ENCODE data around the gene ANO7. TPM values are rescaled to one million over a fixed set of nuclear protein-coding genes. Genes with fewer than 3 reads are reported as not detected.
A peak's percentile ranks its signal among the peaks of the same experiment; 100 is the strongest.

Gene ANO7
- total RNA-seq, 2 experiments from 2014 or later: 0.29 to 0.31 TPM

- peak within 1 kb of the TSS; percentile 96 for H3K4me3 Mint-ChIP-seq
- ChIA-PET CTCF (interaction anchor here (0.8 to 4.4 kb wide), 8 partner anchors 18 to 710 kb away, joined by 3 to 30 read pairs (median 3); partner anchors contain the start of gene MTERF4), POLR2A (interaction anchor here (0.6 to 5.1 kb wide), 10 partner anchors 10 to 141 kb away, joined by 3 to 37 read pairs (median 4); partner anchors contain the start of gene MTERF4)
- peak within 1 kb of the TSS; percentile 91 for H3K27ac Mint-ChIP-seq
- no peaks in the 10 kb centered on the region for H3K9me3 Mint-ChIP-seq (ENCODE audit: insufficient read depth)
- H3K36me3 Mint-ChIP-seq (ENCODE audit: low read depth): peaks cover 14% of the 10 kb centered on the region
- ATAC-seq: peak; percentile 83
- H3K27me3 Mint-ChIP-seq (ENCODE audit: low read depth): no peaks in the 10 kb centered on the region
- H3K4me1 Mint-ChIP-seq (ENCODE audit: low read depth): peaks cover 36% of the 10 kb centered on the region
- DNase-seq: peak; percentile 96
Observed at GRCh38 chr2:241149925-241150659, 38.4 kb upstream of the ANO7 start, which contains the start of gene PPP1R7. Gene PPP1R7 (plus strand): TSS chr2:241150467. CDS start chr2:241150496, 29 bp downstream.

GRCh38 chr2:241150660-241151530 is 37.6 kb upstream of the ANO7 start:
- Mint-ChIP-seq H3K27me3 (ENCODE audit: low read depth) (no peaks in the 10 kb centered on the region), H3K9me3 (ENCODE audit: insufficient read depth) (no peaks in the 10 kb centered on the region), H3K4me1 (ENCODE audit: low read depth) (peaks cover 36% of the 10 kb centered on the region), H3K27ac (peak overlapping the region; percentile 91), H3K4me3 (peak overlapping the region; percentile 96), H3K36me3 (ENCODE audit: low read depth) (peaks cover 16% of the 10 kb centered on the region)
- ATAC-seq: no peak
- no peak for DNase-seq
- ChIA-PET CTCF (interaction anchor here (0.7 to 4.4 kb wide), 6 partner anchors 12 to 73 kb away, joined by 3 to 30 read pairs (median 3); partner anchors contain the start of gene MTERF4), POLR2A (interaction anchor here (0.6 to 5.1 kb wide), 7 partner anchors 11 to 49 kb away, joined by 3 to 37 read pairs (median 5); partner anchors contain the start of gene MTERF4)

DNA sequence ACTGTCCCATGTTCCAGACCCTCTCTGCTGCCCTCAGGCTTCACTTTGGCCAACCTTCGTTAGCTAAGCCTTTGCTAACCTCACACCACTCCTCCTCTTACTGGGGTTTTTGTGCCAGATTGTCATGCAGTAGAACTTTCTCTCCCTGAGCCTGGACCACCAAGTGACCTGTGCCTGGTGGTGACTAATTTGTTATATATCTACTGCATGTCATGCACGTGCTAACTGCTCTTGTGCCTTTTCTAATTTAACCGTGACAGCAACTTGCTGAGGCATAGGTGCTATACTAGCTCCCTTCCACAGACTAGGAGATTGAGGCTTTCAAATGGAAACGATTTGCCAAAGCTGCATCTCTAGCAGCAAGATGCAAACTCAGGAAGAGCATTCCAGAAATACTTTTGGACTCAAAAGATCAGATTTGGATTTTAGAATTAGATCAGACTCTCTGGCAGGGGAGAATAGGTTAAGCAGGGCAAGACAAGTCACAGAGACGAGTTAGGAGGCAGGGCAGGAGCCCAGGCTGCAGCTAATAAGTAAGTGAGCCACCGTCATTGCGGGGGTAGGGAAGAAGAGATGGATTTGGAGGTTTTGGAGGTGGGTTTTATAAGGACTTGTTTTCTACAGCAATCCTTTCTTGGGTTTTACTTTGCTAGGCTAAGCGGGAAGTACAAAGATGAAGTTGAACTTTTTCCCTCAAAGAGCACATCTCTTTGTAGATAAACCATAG is 36.4 kb upstream of the ANO7 start:
- Mint-ChIP-seq H3K27ac (no peak overlapping the region), H3K27me3 (ENCODE audit: low read depth) (no peaks in the 10 kb centered on the region), H3K36me3 (ENCODE audit: low read depth) (peaks cover 19% of the 10 kb centered on the region), H3K4me3 (peak overlapping the region; percentile 96), H3K9me3 (ENCODE audit: insufficient read depth) (no peaks in the 10 kb centered on the region), H3K4me1 (ENCODE audit: low read depth) (peaks cover 36% of the 10 kb centered on the region)
- no peak for ATAC-seq
- CTCF ChIA-PET: interaction anchor here (2.2 to 4.4 kb wide), 2 partner anchors 50 to 74 kb away, joined by 8 to 30 read pairs; partner anchors contain the start of gene MTERF4
- DNase-seq: no peak
- POLR2A ChIA-PET: interaction anchor here (0.6 kb wide), 1 partner anchor 54 kb away, joined by 3 read pairs; no protein-coding TSS in a partner anchor

GRCh38 chr2:241153616-241154015 is 34.9 kb upstream of the ANO7 start:
- Mint-ChIP-seq H3K27ac (no peak overlapping the region), H3K9me3 (ENCODE audit: insufficient read depth) (no peaks in the 10 kb centered on the region), H3K4me1 (ENCODE audit: low read depth) (peaks cover 26% of the 10 kb centered on the region), H3K27me3 (ENCODE audit: low read depth) (no peaks in the 10 kb centered on the region), H3K36me3 (ENCODE audit: low read depth) (peaks cover 22% of the 10 kb centered on the region), H3K4me3 (no peak overlapping the region)
- no peak for ATAC-seq
- CTCF ChIA-PET: interaction anchor here (1.4 kb wide), 1 partner anchor 170 kb away, joined by 3 read pairs; no protein-coding TSS in a partner anchor
- POLR2A ChIA-PET: no interaction called here
- no peak for DNase-seq

DNA sequence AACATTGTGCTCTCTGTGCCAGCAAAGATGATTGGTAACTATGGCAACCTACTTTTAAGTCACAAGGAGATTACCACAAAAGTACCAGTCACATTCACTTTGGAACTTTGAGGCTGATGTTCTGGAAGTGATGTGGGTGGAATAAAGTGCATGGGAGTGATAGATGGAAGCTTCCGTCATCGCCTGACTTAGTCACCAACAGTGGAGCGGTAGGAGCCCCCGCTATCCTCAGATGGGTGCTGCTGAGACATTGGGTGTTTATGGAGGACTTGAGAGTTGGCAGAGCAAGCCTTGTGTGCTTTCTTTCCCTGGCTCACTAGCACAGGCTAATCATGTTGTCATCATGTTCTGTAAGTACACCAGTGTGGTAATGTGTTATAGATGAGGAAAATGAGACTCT is 33.6 kb upstream of the ANO7 start:
- CTCF ChIA-PET: interaction anchor here (1.3 kb wide), 1 partner anchor 76 kb away, joined by 4 read pairs; no protein-coding TSS in a partner anchor
- Mint-ChIP-seq H3K9me3 (ENCODE audit: insufficient read depth) (no peaks in the 10 kb centered on the region), H3K4me3 (no peak overlapping the region), H3K27me3 (ENCODE audit: low read depth) (no peaks in the 10 kb centered on the region), H3K36me3 (ENCODE audit: low read depth) (peaks cover 24% of the 10 kb centered on the region), H3K4me1 (ENCODE audit: low read depth) (peaks cover 25% of the 10 kb centered on the region), H3K27ac (no peak overlapping the region)
- POLR2A ChIA-PET: no interaction called here
- no peak for DNase-seq
- no peak for ATAC-seq

DNA sequence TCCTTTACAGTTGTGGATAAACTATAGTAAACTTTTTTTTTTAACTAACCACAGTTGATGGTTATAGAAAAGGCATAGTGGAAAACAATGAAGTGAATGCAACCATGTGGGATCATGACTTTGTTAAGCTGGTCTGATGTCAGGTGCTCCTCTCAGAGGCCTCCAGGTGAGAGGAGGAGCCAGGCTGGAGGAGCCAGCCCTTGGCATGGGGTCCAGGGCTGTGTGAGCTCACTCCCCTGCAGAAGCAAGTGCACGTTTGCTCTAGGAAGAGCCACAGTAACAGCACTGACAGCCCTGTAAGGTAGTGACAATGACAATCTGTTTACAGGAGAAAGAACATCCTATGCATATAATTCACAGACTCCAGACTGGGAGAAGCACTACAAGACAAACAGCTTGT is 32.5 kb upstream of the ANO7 start:
- CTCF ChIA-PET: interaction anchor here (1.3 kb wide), 1 partner anchor 77 kb away, joined by 4 read pairs; no protein-coding TSS in a partner anchor
- Mint-ChIP-seq H3K4me1 (ENCODE audit: low read depth) (peaks cover 21% of the 10 kb centered on the region), H3K9me3 (ENCODE audit: insufficient read depth) (no peaks in the 10 kb centered on the region), H3K36me3 (ENCODE audit: low read depth) (peaks cover 21% of the 10 kb centered on the region), H3K27ac (no peak overlapping the region), H3K4me3 (no peak overlapping the region), H3K27me3 (ENCODE audit: low read depth) (no peaks in the 10 kb centered on the region)
- ATAC-seq (no peak), DNase-seq (no peak)
- POLR2A ChIA-PET: no interaction called here

DNA sequence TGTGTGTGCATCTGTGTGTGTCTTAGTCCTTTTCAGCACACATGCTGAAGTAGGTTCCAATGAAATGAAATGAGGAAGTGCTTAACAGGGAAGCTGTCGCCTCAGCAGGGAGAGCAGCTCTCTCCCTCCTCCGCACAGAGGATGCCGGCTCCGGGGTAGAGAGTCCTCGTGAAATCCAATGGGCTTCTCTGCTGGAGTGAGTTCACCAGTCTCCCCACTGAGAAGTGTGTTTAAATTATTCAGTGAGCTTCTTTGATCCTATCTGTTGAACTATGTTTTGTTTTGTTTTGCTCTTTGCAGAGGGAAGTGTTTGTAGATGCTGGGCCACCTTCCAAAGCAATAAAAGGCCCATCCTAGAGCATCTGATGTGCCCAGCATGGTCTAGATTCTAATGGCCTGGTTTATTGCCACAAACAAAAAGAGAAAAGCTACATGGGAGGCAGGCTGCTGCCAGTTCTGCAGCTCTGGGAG is 31.5 kb upstream of the ANO7 start:
- ATAC-seq: no peak
- Mint-ChIP-seq H3K27me3 (ENCODE audit: low read depth) (no peaks in the 10 kb centered on the region), H3K4me3 (no peak overlapping the region), H3K9me3 (ENCODE audit: insufficient read depth) (no peaks in the 10 kb centered on the region), H3K4me1 (ENCODE audit: low read depth) (peaks cover 10% of the 10 kb centered on the region), H3K27ac (no peak overlapping the region), H3K36me3 (ENCODE audit: low read depth) (peaks cover 24% of the 10 kb centered on the region)
- POLR2A ChIA-PET: interaction anchor here (0.6 kb wide), 1 partner anchor 14 kb away, joined by 3 read pairs; no protein-coding TSS in a partner anchor
- no peak for DNase-seq
- CTCF ChIA-PET: no interaction called here

- peaks cover 6% of the 10 kb centered on the region for H3K4me1 Mint-ChIP-seq (ENCODE audit: low read depth)
- H3K27ac Mint-ChIP-seq: no peak overlapping the region
- no peak for DNase-seq
- no peaks in the 10 kb centered on the region for H3K9me3 Mint-ChIP-seq (ENCODE audit: insufficient read depth)
- no peaks in the 10 kb centered on the region for H3K27me3 Mint-ChIP-seq (ENCODE audit: low read depth)
- ATAC-seq: no peak
- ChIA-PET POLR2A (interaction anchor here (0.6 kb wide), 1 partner anchor 14 kb away, joined by 3 read pairs; no protein-coding TSS in a partner anchor), CTCF (no interaction called here)
- peaks cover 26% of the 10 kb centered on the region for H3K36me3 Mint-ChIP-seq (ENCODE audit: low read depth)
- H3K4me3 Mint-ChIP-seq: no peak overlapping the region
Observed at GRCh38 chr2:241157841-241158545, 30.5 kb upstream of the ANO7 start.

- Mint-ChIP-seq H3K4me3 (no peak overlapping the region), H3K36me3 (ENCODE audit: low read depth) (peaks cover 26% of the 10 kb centered on the region), H3K9me3 (ENCODE audit: insufficient read depth) (no peaks in the 10 kb centered on the region), H3K27ac (no peak overlapping the region), H3K27me3 (ENCODE audit: low read depth) (no peaks in the 10 kb centered on the region), H3K4me1 (ENCODE audit: low read depth) (peaks cover 6% of the 10 kb centered on the region)
- ChIA-PET POLR2A (no interaction called here), CTCF (no interaction called here)
- DNase-seq (no peak), ATAC-seq (no peak)
Observed at GRCh38 chr2:241158546-241158900, 30.0 kb upstream of the ANO7 start.

DNA sequence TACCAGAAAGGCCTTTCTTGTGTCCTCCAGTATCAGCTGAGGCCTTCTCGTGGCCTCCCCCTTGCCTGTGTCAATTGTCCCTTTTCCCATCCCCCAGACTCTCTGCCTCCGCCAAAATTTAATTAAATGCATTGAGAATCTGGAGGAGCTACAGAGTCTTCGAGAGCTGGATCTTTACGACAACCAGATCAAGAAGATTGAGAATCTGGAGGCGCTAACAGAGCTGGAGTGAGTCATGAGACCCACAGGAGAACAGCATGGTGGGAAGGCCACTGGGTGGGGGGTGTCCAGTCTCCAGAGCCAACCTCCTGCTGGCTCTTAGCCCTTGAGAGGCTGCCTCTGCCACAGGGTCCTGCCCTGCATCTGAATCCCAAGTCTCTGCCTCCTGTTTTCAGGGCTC is 29.4 kb upstream of the ANO7 start:
- DNase-seq (no peak), ATAC-seq (no peak)
- H3K4me1 Mint-ChIP-seq (ENCODE audit: low read depth): peaks cover 7% of the 10 kb centered on the region
- H3K9me3 Mint-ChIP-seq (ENCODE audit: insufficient read depth): no peaks in the 10 kb centered on the region
- POLR2A ChIA-PET: no interaction called here
- H3K27me3 Mint-ChIP-seq (ENCODE audit: low read depth): no peaks in the 10 kb centered on the region
- no peak overlapping the region for H3K4me3 Mint-ChIP-seq
- H3K27ac Mint-ChIP-seq: no peak overlapping the region
- CTCF ChIA-PET: no interaction called here
- peaks cover 28% of the 10 kb centered on the region for H3K36me3 Mint-ChIP-seq (ENCODE audit: low read depth)

DNA sequence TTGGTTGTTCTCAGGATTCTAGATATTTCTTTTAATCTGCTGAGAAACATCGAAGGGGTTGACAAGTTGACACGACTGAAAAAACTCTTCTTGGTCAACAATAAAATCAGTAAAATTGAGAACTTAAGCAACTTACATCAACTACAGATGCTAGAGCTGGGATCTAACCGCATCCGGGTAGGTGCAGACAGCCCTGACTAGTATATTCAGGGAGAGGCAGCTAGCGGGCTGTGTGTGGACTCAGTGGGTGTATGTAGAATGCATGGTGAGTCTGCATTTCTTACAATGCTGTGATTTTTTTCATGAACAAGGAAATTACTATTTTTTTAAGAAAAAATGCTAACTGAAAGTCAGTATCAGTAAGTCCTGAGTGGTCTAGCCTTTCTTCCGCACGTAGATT is 28.2 kb upstream of the ANO7 start:
- peaks cover 7% of the 10 kb centered on the region for H3K4me1 Mint-ChIP-seq (ENCODE audit: low read depth)
- H3K27ac Mint-ChIP-seq: no peak overlapping the region
- POLR2A ChIA-PET: no interaction called here
- CTCF ChIA-PET: no interaction called here
- ATAC-seq: no peak
- H3K27me3 Mint-ChIP-seq (ENCODE audit: low read depth): no peaks in the 10 kb centered on the region
- H3K36me3 Mint-ChIP-seq (ENCODE audit: low read depth): peaks cover 25% of the 10 kb centered on the region
- no peak overlapping the region for H3K4me3 Mint-ChIP-seq
- no peaks in the 10 kb centered on the region for H3K9me3 Mint-ChIP-seq (ENCODE audit: insufficient read depth)
- DNase-seq: no peak
